HEK293 (cell line): Measurements from ENCODE around the gene PRR3.

Source experiments
- AEBP2 ChIP-seq: fragments of 450-650 bp; formaldehyde crosslinking; IDR thresholded peaks from 2 replicates; pipeline ENCODE4 v1.5.1; 2016; ENCODE audit warnings: missing biosample characterization, missing genetic modification characterization, borderline replicate concordance
- GFI1B ChIP-seq: fragments of 450-650 bp; formaldehyde crosslinking; IDR thresholded peaks from 2 replicates; pipeline ENCODE4 v1.5.1; 2016; ENCODE audit warnings: missing biosample characterization, missing genetic modification characterization
- KLF9 ChIP-seq: fragments of 450-650 bp; formaldehyde crosslinking; IDR thresholded peaks from 2 replicates; pipeline ENCODE4 v1.5.1; 2016; ENCODE audit warnings: missing biosample characterization, missing genetic modification characterization, low read depth
- MZF1 ChIP-seq: fragments of 450-650 bp; formaldehyde crosslinking; IDR thresholded peaks from 2 replicates; pipeline ENCODE4 v1.5.1; 2017; ENCODE audit warnings: missing biosample characterization, missing genetic modification characterization, borderline replicate concordance
- PRDM1 ChIP-seq: fragments of 450-650 bp; formaldehyde crosslinking; IDR thresholded peaks from 2 replicates; pipeline ENCODE4; 2016; ENCODE audit warnings: missing biosample characterization, missing genetic modification characterization
- PRDM2 ChIP-seq: fragments of 450-650 bp; formaldehyde crosslinking; IDR thresholded peaks from 2 replicates; pipeline ENCODE4 v1.5.1; 2016; ENCODE audit warnings: missing biosample characterization, missing genetic modification characterization, borderline replicate concordance
- SP7 ChIP-seq: fragments of 450-650 bp; formaldehyde crosslinking; IDR thresholded peaks from 2 replicates; pipeline ENCODE4 v1.5.1; 2016; ENCODE audit warnings: missing biosample characterization, missing genetic modification characterization
- TRIM28 ChIP-seq: IDR thresholded peaks from 2 replicates; pipeline ENCODE4 v1.6.1; 2011; ENCODE audit warnings: low read length, control low read depth, borderline replicate concordance
- ZBTB1 ChIP-seq: fragments of 450-650 bp; formaldehyde crosslinking; IDR thresholded peaks from 2 replicates; pipeline ENCODE4 v1.5.1; 2016; ENCODE audit warnings: missing biosample characterization, missing genetic modification characterization
- ZBTB7A ChIP-seq: fragments of 450-650 bp; formaldehyde crosslinking; IDR thresholded peaks from 2 replicates; pipeline ENCODE4 v1.5.1; 2016; ENCODE audit warnings: low read depth, missing biosample characterization, missing genetic modification characterization
- ZNF132 ChIP-seq: fragments of 450-650 bp; formaldehyde crosslinking; IDR thresholded peaks from 2 replicates; pipeline ENCODE4 v1.5.1; 2017; ENCODE audit warnings: missing biosample characterization, missing genetic modification characterization, borderline replicate concordance
- ZNF184 ChIP-seq: fragments of 450-650 bp; IDR thresholded peaks from 2 replicates; pipeline ENCODE4 v1.5.1; 2018; ENCODE audit warnings: missing biosample characterization, mild to moderate bottlenecking, missing genetic modification characterization
- ZNF302 ChIP-seq: fragments of 450-650 bp; formaldehyde crosslinking; IDR thresholded peaks from 2 replicates; pipeline ENCODE4 v1.5.1; 2016; ENCODE audit warnings: missing biosample characterization, missing genetic modification characterization, low read depth
- ZNF311 ChIP-seq: fragments of 450-650 bp; formaldehyde crosslinking; IDR thresholded peaks from 2 replicates; pipeline ENCODE4 v1.5.1; 2017; ENCODE audit warnings: missing biosample characterization, missing genetic modification characterization, borderline replicate concordance
- ZNF341 ChIP-seq: fragments of 450-650 bp; formaldehyde crosslinking; IDR thresholded peaks from 2 replicates; pipeline ENCODE4; 2016; ENCODE audit warnings: low read depth, missing biosample characterization, missing genetic modification characterization
- ZNF366 ChIP-seq: fragments of 450-650 bp; formaldehyde crosslinking; conservative IDR thresholded peaks from 2 replicates; pipeline ENCODE4 v1.5.1; 2016; ENCODE audit warnings: missing biosample characterization, missing genetic modification characterization
- ZNF398 ChIP-seq: fragments of 450-650 bp; formaldehyde crosslinking; IDR thresholded peaks from 2 replicates; pipeline ENCODE4 v1.5.1; 2017; ENCODE audit warnings: missing biosample characterization, missing genetic modification characterization
- ZNF416 ChIP-seq: fragments of 450-650 bp; formaldehyde crosslinking; IDR thresholded peaks from 2 replicates; pipeline ENCODE4 v1.5.1; 2016; ENCODE audit warnings: missing biosample characterization, missing genetic modification characterization
- ZNF423 ChIP-seq: fragments of 450-650 bp; formaldehyde crosslinking; IDR thresholded peaks from 2 replicates; pipeline ENCODE4 v1.5.1; 2016; ENCODE audit warnings: missing biosample characterization, missing genetic modification characterization
- ZNF596 ChIP-seq: fragments of 450-650 bp; IDR thresholded peaks from 2 replicates; pipeline ENCODE4 v1.5.0; 2018; ENCODE audit warnings: missing biosample characterization, mild to moderate bottlenecking, missing genetic modification characterization, moderate library complexity
- ZNF600 ChIP-seq: fragments of 450-650 bp; formaldehyde crosslinking; IDR thresholded peaks from 2 replicates; pipeline ENCODE4 v1.5.1; 2016; ENCODE audit warnings: missing biosample characterization, missing genetic modification characterization
- ZNF664 ChIP-seq: fragments of 450-650 bp; formaldehyde crosslinking; IDR thresholded peaks from 2 replicates; pipeline ENCODE4 v1.5.1; 2016; ENCODE audit warnings: missing biosample characterization, missing genetic modification characterization
- ZNF677 ChIP-seq: fragments of 450-650 bp; IDR thresholded peaks from 2 replicates; pipeline ENCODE4 v1.5.0; 2018; ENCODE audit warnings: missing biosample characterization, mild to moderate bottlenecking, missing genetic modification characterization, moderate library complexity
- ZNF768 ChIP-seq: fragments of 450-650 bp; formaldehyde crosslinking; IDR thresholded peaks from 2 replicates; pipeline ENCODE4 v1.5.1; 2018; ENCODE audit warnings: missing biosample characterization, mild to moderate bottlenecking, missing genetic modification characterization
- ZNF777 ChIP-seq: fragments of 450-650 bp; formaldehyde crosslinking; IDR thresholded peaks from 2 replicates; pipeline ENCODE4 v1.5.1; 2017; ENCODE audit warnings: missing biosample characterization, missing genetic modification characterization, borderline replicate concordance
- ZNF843 ChIP-seq: fragments of 450-650 bp; formaldehyde crosslinking; IDR thresholded peaks from 2 replicates; pipeline ENCODE4 v1.5.1; 2016; ENCODE audit warnings: missing biosample characterization, missing genetic modification characterization
- ZSCAN30 ChIP-seq: fragments of 450-650 bp; IDR thresholded peaks from 2 replicates; pipeline ENCODE4 v1.5.1; 2018; ENCODE audit warnings: missing biosample characterization, mild to moderate bottlenecking, missing genetic modification characterization, moderate library complexity
- ZSCAN5A ChIP-seq: fragments of 450-650 bp; formaldehyde crosslinking; IDR thresholded peaks from 2 replicates; pipeline ENCODE4 v1.5.1; 2016; ENCODE audit warnings: missing biosample characterization, missing genetic modification characterization
- TF ChIP-seq, protein P1 (sequence below): IDR thresholded peaks from 2 replicates; pipeline ENCODE4 v1.6.1; 2011; ENCODE audit warnings: mild to moderate bottlenecking, low read depth, low read length, borderline replicate concordance

PRR3 gene

GRCh38 chr6:30541515-30542403 is 15.3 kb upstream of the PRR3 start (continued):
- TF ChIP-seq PRDM2, result no peak
- TF ChIP-seq ZNF366, result peak; percentile 84
- TF ChIP-seq AEBP2 (tag by site-specific recombination), result no peak
- TF ChIP-seq ZBTB1, result no peak
- no peak for TF ChIP-seq ZNF677
- TF ChIP-seq ZNF596 (tag by site-specific recombination), result no peak
- TF ChIP-seq TRIM28, result no peak
- no peak for TF ChIP-seq ZNF311 (tag by site-specific recombination)
- peak; percentile 77 for TF ChIP-seq PRDM1 (tag by site-specific recombination)
- peak; percentile 97 for TF ChIP-seq KLF9 (tag by site-specific recombination)
- no peak for TF ChIP-seq ZNF302 (tag by site-specific recombination)
- TF ChIP-seq ZNF341, result peak; percentile 91
- TF ChIP-seq ZNF398 (tag by site-specific recombination), result no peak
- no peak for TF ChIP-seq ZNF600 (tag by site-specific recombination)
- TF ChIP-seq ZSCAN30 (tag by site-specific recombination), result no peak
- no peak for TF ChIP-seq ZNF423
- TF ChIP-seq ZNF132 (tag by site-specific recombination), result no peak
- TF ChIP-seq, protein P1, sequence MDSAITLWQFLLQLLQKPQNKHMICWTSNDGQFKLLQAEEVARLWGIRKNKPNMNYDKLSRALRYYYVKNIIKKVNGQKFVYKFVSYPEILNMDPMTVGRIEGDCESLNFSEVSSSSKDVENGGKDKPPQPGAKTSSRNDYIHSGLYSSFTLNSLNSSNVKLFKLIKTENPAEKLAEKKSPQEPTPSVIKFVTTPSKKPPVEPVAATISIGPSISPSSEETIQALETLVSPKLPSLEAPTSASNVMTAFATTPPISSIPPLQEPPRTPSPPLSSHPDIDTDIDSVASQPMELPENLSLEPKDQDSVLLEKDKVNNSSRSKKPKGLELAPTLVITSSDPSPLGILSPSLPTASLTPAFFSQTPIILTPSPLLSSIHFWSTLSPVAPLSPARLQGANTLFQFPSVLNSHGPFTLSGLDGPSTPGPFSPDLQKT, result no peak
- TF ChIP-seq ZBTB7A (tag by site-specific recombination), result no peak
- no peak for TF ChIP-seq ZNF843 (tag by site-specific recombination)
- TF ChIP-seq ZNF777 (tag by site-specific recombination), result no peak
- no peak for TF ChIP-seq ZSCAN5A (tag by site-specific recombination)
- TF ChIP-seq ZNF664, result no peak
- TF ChIP-seq GFI1B (tag by site-specific recombination), result no peak
- no peak for TF ChIP-seq ZNF768 (tag by site-specific recombination)
- TF ChIP-seq ZNF184, result no peak
- TF ChIP-seq SP7 (tag by site-specific recombination), result 0 out of 2 replicates have a peak, but pooled peaks have one; percentile 54
- TF ChIP-seq MZF1, result no peak
- TF ChIP-seq ZNF416 (tag by site-specific recombination), result no peak
